ENCODE data around the gene SMG6.

- TF ChIP-seq CTCF (IDR thresholded peaks at IDR 0.05) (no peak), ZFX (IDR thresholded peaks at IDR 0.05; ENCODE audit: borderline replicate concordance) (no peak)
Observed at GRCh38 chr17:2184993-2185931, 118.3 kb downstream of the SMG6 start.

All from 22Rv1 (cell line).